BJ (cell line): ENCODE data around the gene SHCBP1. TPM values are rescaled to one million over a fixed set of nuclear protein-coding genes. Genes with fewer than 3 reads are reported as not detected.
"Not testable (repeated sequence)": the region's sequence is repeated elsewhere in the genome, so short reads cannot be mapped to it uniquely, and the experiment has no call there.

Source experiments
- CTCF ChIA-PET: fragments of 350-600 bp; formaldehyde crosslinking; extraction: SDS; loops from one replicate; lab custom pipeline; 2021; ENCODE audit warnings: antibody characterized with exemption, inconsistent platforms; lab: Yijun Ruan, JAX
- POLR2A ChIA-PET: fragments of 300-600 bp; sonication (Branson Sonifier 250); formaldehyde crosslinking; extraction: SDS; loops from one replicate; lab custom pipeline; 2021; ENCODE audit warnings: antibody characterized with exemption; lab: Charles Lee
- DNase-seq: peaks from one replicate; pipeline ENCODE4 v3.0.0-alpha.2; 2011; ENCODE audit warnings: low read depth
- H3K27me3 ChIP-seq: 2 replicates; pipeline ENCODE4 v1.6.0; 2011; ENCODE audit warnings: low read length; ENCODE audit not compliant: control insufficient read depth, insufficient read depth
- H3K36me3 ChIP-seq: 2 replicates; pipeline ENCODE4 v1.5.1; 2011; ENCODE audit warnings: low read length; ENCODE audit not compliant: control insufficient read depth, insufficient read depth
- H3K4me3 ChIP-seq: 2 replicates; pipeline ENCODE4 v1.5.1; 2011; ENCODE audit warnings: low read depth, mild to moderate bottlenecking, control low read depth, low read length
- CTCF ChIP-seq: IDR thresholded peaks from 2 replicates; pipeline ENCODE4 v1.5.1; 2011; ENCODE audit warnings: low read depth, mild to moderate bottlenecking, control low read depth, inconsistent platforms, low read length, moderate library complexity; ENCODE audit not compliant: insufficient read depth
- polyA plus RNA-seq: library from polyadenylated mRNA; depleted of rRNA; stranded (reverse); fragments of >200 nt; gene quantifications from 2 replicates; pipeline ENCODE4 v1.2.3, GENCODE V29; 2011

The SHCBP1 gene
- polyA plus RNA-seq, 1 experiment, result 18.8 TPM

GRCh38 chr16:46632778-46633733 lies 11.9 kb upstream of the SHCBP1 start:
- Histone ChIP-seq H3K27me3 (no peaks in the 10 kb centered on the region), H3K4me3 (no peak overlapping the region), H3K36me3 (no peaks in the 10 kb centered on the region)
- POLR2A ChIA-PET, result no interaction called here
- no peak for DNase-seq
- TF ChIP-seq CTCF, result no peak
- CTCF ChIA-PET, result interaction anchor here (1.4 kb wide), 1 partner anchor 25 kb away, joined by 4 read pairs; no protein-coding TSS in a partner anchor

- POLR2A ChIA-PET, result no interaction called here
- Histone ChIP-seq H3K4me3 (no peak overlapping the region), H3K27me3 (no peaks in the 10 kb centered on the region), H3K36me3 (no peaks in the 10 kb centered on the region)
- no peak for DNase-seq
- CTCF ChIA-PET, result interaction anchor here (0.6 to 2.0 kb wide), 14 partner anchors 9 to 190 kb away, joined by 3 to 8 read pairs (median 4); no protein-coding TSS in a partner anchor
- peak; percentile 61 for TF ChIP-seq CTCF
Measured at GRCh38 chr16:46629331-46630219, 8.4 kb upstream of the SHCBP1 start.

GRCh38 chr16:46627746-46628145 lies 6.6 kb upstream of the SHCBP1 start:
- ChIA-PET CTCF (interaction anchor here (1.2 to 1.3 kb wide), 2 partner anchors 46 to 73 kb away, joined by 3 read pairs; no protein-coding TSS in a partner anchor), POLR2A (no interaction called here)
- H3K27me3 ChIP-seq, result no peaks in the 10 kb centered on the region
- no peaks in the 10 kb centered on the region for H3K36me3 ChIP-seq
- no peak for TF ChIP-seq CTCF
- H3K4me3 ChIP-seq, result no peak overlapping the region
- no peak for DNase-seq

- CTCF ChIA-PET, result interaction anchor here (0.9 to 1.3 kb wide), 2 partner anchors 18 to 72 kb away, joined by 3 to 5 read pairs; no protein-coding TSS in a partner anchor
- H3K36me3 ChIP-seq, DNase-seq, H3K4me3 ChIP-seq, POLR2A ChIA-PET, H3K27me3 ChIP-seq: not testable (repeated sequence)
Measured at GRCh38 chr16:46626681-46627080, 5.5 kb upstream of the SHCBP1 start.

GRCh38 chr16:46624862-46625261 lies 3.7 kb upstream of the SHCBP1 start:
- POLR2A ChIA-PET, H3K27me3 ChIP-seq, H3K36me3 ChIP-seq, H3K4me3 ChIP-seq, CTCF ChIA-PET, DNase-seq: not testable (repeated sequence)

- CTCF ChIA-PET, DNase-seq, H3K4me3 ChIP-seq, H3K27me3 ChIP-seq, POLR2A ChIA-PET, H3K36me3 ChIP-seq: not testable (repeated sequence)
Measured at GRCh38 chr16:46623707-46624106, 2.5 kb upstream of the SHCBP1 start.

GRCh38 chr16:46623246-46623645 lies 2.1 kb upstream of the SHCBP1 start:
- CTCF ChIA-PET, DNase-seq, H3K36me3 ChIP-seq, H3K27me3 ChIP-seq, H3K4me3 ChIP-seq, POLR2A ChIA-PET: not testable (repeated sequence)
